GM19238 (cell line): Measurements from ENCODE around the gene MLH3.

ENCODE experiments used
- DNase-seq: peaks from one replicate; pipeline ENCODE4 v3.0.0; 2011; ENCODE audit warnings: low spot score; ENCODE audit not compliant: insufficient read length

The MLH3 gene

DNA sequence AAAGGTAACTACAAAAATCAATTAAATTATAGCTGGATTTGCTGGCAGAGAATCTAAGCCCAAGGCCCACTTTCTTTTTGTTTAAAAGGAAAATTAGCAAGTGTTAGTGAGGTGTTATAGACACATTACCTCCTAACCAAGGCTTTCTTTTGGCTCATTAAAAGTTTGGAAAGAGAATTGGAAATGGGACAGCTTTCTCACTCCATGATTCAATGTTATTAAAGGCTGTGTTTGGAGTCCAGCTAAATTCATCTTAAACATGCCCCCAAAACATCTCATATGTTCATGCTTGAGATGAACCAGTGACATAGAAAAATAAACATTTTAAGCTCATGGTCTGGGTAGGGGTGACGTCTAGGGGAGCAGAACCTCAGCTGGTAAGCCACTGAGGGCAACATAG, 82.5 kb downstream of the MLH3 start:
- DNase-seq = no peak

DNA sequence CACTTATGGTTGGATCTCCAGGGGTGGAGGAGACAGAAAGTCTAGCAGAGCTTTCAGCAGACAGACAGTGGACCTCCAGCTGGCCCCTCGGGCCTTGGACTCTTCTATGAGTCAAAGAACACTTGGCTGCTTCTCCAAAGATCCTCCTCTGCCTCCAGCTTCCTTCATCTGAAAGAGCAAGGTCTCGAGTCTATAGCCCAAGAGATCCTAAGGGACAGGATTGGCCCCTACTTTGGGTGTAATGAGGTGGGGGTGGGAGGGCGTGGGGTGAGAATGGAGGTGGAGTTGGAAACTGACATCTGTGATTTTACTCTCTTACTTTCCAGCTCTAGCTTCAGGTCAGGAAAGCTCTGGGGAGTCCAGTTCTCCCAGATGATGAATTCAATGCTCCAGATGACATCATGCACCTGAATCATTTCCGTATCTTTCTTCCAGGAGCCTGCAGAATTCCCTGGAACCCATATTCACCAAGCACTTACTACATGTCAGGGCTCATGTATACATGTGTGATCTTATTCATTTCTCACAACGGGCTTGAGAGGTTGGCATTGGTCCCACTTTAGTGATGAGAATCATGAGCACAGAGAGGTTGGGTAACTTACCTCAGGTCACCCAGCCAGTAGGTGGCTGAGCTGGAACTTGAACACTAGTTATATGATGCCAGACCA, 85.6 kb downstream of the MLH3 start:
- no peak for DNase-seq

DNA sequence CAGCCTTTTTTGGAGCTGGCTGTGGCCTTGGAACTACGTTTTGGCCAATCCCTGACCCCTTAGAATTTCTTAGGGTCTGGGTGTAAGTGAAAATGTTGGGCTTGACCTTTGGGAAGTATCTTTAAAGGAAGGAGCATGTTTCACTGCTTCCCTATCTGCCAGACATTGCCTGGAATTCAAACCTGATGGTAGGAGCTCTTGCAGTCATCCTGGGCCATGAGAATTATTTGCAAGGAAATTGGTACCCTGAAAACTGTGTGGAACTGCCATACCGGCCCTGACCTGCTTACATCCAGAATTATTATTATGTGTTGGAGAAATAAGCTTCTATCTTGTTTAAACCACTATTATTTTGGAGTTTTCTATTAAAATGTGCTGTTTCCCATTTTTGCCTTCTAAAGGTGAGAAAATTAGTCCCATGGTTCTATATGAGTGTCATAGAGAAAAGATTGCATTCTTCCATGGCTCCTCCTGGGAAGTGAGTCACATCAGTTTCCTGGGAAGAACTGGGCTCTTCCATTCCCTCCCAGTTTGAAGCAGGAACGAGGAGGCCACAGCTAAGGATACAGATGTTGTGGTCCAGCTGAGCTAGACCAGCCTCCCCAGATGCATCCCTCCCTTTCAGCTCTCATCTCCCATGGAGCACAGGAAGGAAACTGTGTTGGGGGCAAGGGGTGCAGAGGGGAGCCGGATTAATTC, 86.3 kb downstream of the MLH3 start:
- no peak for DNase-seq
